Measurements from ENCODE around the gene OTOP1. TPM values are rescaled to one million over a fixed set of nuclear protein-coding genes. Genes with fewer than 3 reads are reported as not detected.
"Not testable (repeated sequence)": the region's sequence is repeated elsewhere in the genome, so short reads cannot be mapped to it uniquely, and the experiment has no call there.

The OTOP1 gene
- total and polyA plus RNA-seq, 8 donors = not detected

- Histone ChIP-seq H3K27me3 (peaks cover 0 to under 1% (median 0%) of the 10 kb centered on the region in 4 donors), H3K4me1 (no peaks in the 10 kb centered on the region), H3K9me3 (no peaks in the 10 kb centered on the region), H3K4me3 (no peak overlapping the region), H3K36me3 (no peaks in the 10 kb centered on the region), H3K27ac (no peak overlapping the region)
- DNase-seq = no peak
- WGBS, 2 donors = 72 to 74% methylated on average over 10 of the region's 10 CpGs
- intact Hi-C loops (cut with DNase I) = no loop called here
- ATAC-seq = no peak
- no peak for FAIRE-seq
- no peak for TF ChIP-seq CTCF (IDR thresholded peaks at IDR 0.05)
These were observed 30.1 kb upstream of the OTOP1 start for GRCh38 chr4:4256799-4257198.

GRCh38 chr4:4254666-4255065, 27.9 kb upstream of the OTOP1 start:
- H3K9me3 ChIP-seq = no peaks in the 10 kb centered on the region
- no peak overlapping the region for H3K4me3 ChIP-seq
- peaks cover 0 to 6% (median 0%) of the 10 kb centered on the region in 4 donors for H3K27me3 ChIP-seq
- H3K36me3 ChIP-seq = no peaks in the 10 kb centered on the region
- FAIRE-seq (no peak), ATAC-seq (no peak), DNase-seq (no peak)
- intact Hi-C loops (cut with DNase I) = loop anchor here in 1 of 3 donors (5.0 kb wide), 1 partner anchor 78 kb away; no protein-coding TSS in a partner anchor
- H3K27ac ChIP-seq = no peak overlapping the region
- 38 to 45% methylated on average over 6 of the region's 6 CpGs for WGBS, 2 donors
- H3K4me1 ChIP-seq = no peaks in the 10 kb centered on the region
- TF ChIP-seq CTCF (IDR thresholded peaks at IDR 0.05) = no peak

- DNase-seq = no peak
- no peak for FAIRE-seq
- no peak for TF ChIP-seq CTCF (IDR thresholded peaks at IDR 0.05)
- Histone ChIP-seq H3K27ac (no peak overlapping the region), H3K9me3 (no peaks in the 10 kb centered on the region), H3K4me1 (no peaks in the 10 kb centered on the region), H3K36me3 (no peaks in the 10 kb centered on the region), H3K27me3 (peaks cover 0 to 6% (median 0%) of the 10 kb centered on the region in 4 donors), H3K4me3 (no peak overlapping the region)
- ATAC-seq = no peak
- WGBS, 2 donors = 75 to 81% methylated on average over 11 of the region's 11 CpGs
- intact Hi-C loops (cut with DNase I) = loop anchor here in 1 of 3 donors (5.0 kb wide), 1 partner anchor 78 kb away; no protein-coding TSS in a partner anchor
These were observed 27.5 kb upstream of the OTOP1 start for GRCh38 chr4:4254199-4254598.

GRCh38 chr4:4249866-4250265, 23.1 kb upstream of the OTOP1 start:
- no peak for ATAC-seq
- TF ChIP-seq CTCF (IDR thresholded peaks at IDR 0.05) = no peak

GRCh38 chr4:4249342-4249741, 22.6 kb upstream of the OTOP1 start:
- H3K9me3 ChIP-seq; H3K4me1 ChIP-seq; intact Hi-C loops (cut with DNase I); FAIRE-seq; H3K4me3 ChIP-seq; DNase-seq; H3K36me3 ChIP-seq; H3K27ac ChIP-seq; ATAC-seq; H3K27me3 ChIP-seq: not testable (repeated sequence)
- 87 to 95% methylated on average over 15 of the region's 15 CpGs for WGBS, 2 donors

More at GRCh38 chr4:4249866-4250265, 23.1 kb upstream of the OTOP1 start:
- Histone ChIP-seq H3K9me3 (no peaks in the 10 kb centered on the region), H3K27ac (no peak overlapping the region), H3K27me3 (peaks cover 0 to 6% (median 0%) of the 10 kb centered on the region in 4 donors), H3K4me1 (peaks cover 5 to 9% (median 6%) of the 10 kb centered on the region in 3 donors), H3K4me3 (no peak overlapping the region), H3K36me3 (peaks cover 0 to 3% (median 0%) of the 10 kb centered on the region in 3 donors)
- no peak for FAIRE-seq
- DNase-seq = no peak
- WGBS, 2 donors = 77 to 78% methylated on average over 8 of the region's 8 CpGs
- intact Hi-C loops (cut with DNase I) = loop anchor here in 1 of 3 donors (5.0 kb wide), 1 partner anchor 82 kb away; no protein-coding TSS in a partner anchor

Data from pancreas (tissue), 10 donors.